HEK293 (cell line): Measurements from ENCODE around the gene ACSM5.

Source experiments
- KLF16 ChIP-seq: fragments of 450-650 bp; formaldehyde crosslinking; IDR thresholded peaks from 2 replicates; pipeline ENCODE4 v1.5.1; 2017; ENCODE audit warnings: missing biosample characterization, missing genetic modification characterization
- TCF7L2 ChIP-seq: IDR thresholded peaks from 2 replicates; pipeline ENCODE4 v1.6.1; 2011; ENCODE audit warnings: low read depth, mild to moderate bottlenecking, inconsistent platforms, low read length, moderate library complexity, borderline replicate concordance
- ZNF138 ChIP-seq: fragments of 450-650 bp; formaldehyde crosslinking; IDR thresholded peaks from 2 replicates; pipeline ENCODE4 v1.5.1; 2016; ENCODE audit warnings: missing biosample characterization, missing genetic modification characterization, borderline replicate concordance
- ZNF146 ChIP-seq: fragments of 450-650 bp; formaldehyde crosslinking; IDR thresholded peaks from 2 replicates; pipeline ENCODE4 v1.5.1; 2016; ENCODE audit warnings: missing biosample characterization, missing genetic modification characterization
- ZNF624 ChIP-seq: fragments of 450-650 bp; formaldehyde crosslinking; IDR thresholded peaks from 2 replicates; pipeline ENCODE4 v1.5.1; 2017; ENCODE audit warnings: missing biosample characterization, missing genetic modification characterization
- ZNF792 ChIP-seq: fragments of 450-650 bp; formaldehyde crosslinking; IDR thresholded peaks from 2 replicates; pipeline ENCODE4 v1.5.1; 2016; ENCODE audit warnings: missing biosample characterization, missing genetic modification characterization
- TF ChIP-seq, protein P1 (sequence below): fragments of 450-650 bp; formaldehyde crosslinking; IDR thresholded peaks from 2 replicates; pipeline ENCODE4 v1.5.1; 2016; ENCODE audit warnings: missing biosample characterization, missing genetic modification characterization

DNA sequence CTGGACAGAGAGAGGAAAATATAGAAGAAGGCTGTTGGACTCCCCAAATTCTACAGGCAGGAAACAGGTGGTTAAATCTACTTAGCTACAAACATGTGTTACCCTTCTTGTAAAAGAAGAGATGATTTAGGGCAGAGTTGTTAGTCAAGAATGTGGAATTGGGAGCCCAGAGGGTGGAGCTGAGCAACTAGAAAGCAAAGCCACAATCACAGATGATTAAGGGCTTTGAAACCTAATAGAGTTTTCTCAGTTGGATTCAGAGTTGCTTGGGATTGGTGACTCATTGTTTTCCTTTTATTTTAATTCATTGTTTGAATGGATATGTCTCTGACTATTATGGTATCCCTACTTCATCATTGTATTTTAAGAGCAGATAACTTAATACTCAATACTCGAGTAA lies 6.2 kb downstream of the ACSM5 start:
- TF ChIP-seq ZNF792 (no peak), KLF16 (no peak), ZNF624 (tag by site-specific recombination) (no peak), TCF7L2 (no peak), ZNF146 (no peak), ZNF138 (tag by site-specific recombination) (no peak)
- TF ChIP-seq, protein P1, sequence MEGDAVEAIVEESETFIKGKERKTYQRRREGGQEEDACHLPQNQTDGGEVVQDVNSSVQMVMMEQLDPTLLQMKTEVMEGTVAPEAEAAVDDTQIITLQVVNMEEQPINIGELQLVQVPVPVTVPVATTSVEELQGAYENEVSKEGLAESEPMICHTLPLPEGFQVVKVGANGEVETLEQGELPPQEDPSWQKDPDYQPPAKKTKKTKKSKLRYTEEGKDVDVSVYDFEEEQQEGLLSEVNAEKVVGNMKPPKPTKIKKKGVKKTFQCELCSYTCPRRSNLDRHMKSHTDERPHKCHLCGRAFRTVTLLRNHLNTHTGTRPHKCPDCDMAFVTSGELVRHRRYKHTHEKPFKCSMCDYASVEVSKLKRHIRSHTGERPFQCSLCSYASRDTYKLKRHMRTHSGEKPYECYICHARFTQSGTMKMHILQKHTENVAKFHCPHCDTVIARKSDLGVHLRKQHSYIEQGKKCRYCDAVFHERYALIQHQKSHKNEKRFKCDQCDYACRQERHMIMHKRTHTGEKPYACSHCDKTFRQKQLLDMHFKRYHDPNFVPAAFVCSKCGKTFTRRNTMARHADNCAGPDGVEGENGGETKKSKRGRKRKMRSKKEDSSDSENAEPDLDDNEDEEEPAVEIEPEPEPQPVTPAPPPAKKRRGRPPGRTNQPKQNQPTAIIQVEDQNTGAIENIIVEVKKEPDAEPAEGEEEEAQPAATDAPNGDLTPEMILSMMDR (tag by site-specific recombination): no peak
